ENCODE measurements around the gene ARHGAP27.

ARHGAP27 gene

GRCh38 chr17:45430006-45430737, 2.5 kb downstream of the ARHGAP27 start:
- no peak for DNase-seq

- DNase-seq = no peak
These were observed 3.2 kb downstream of the ARHGAP27 start for GRCh38 chr17:45429339-45430005.

- no peak for DNase-seq
These were observed 3.7 kb downstream of the ARHGAP27 start for GRCh38 chr17:45428931-45429338.

- peak; percentile 45 for DNase-seq
These were observed 4.5 kb downstream of the ARHGAP27 start for GRCh38 chr17:45428050-45428617.

GRCh38 chr17:45427181-45427835, 5.4 kb downstream of the ARHGAP27 start:
- no peak for DNase-seq

GRCh38 chr17:45426561-45426960, 6.1 kb downstream of the ARHGAP27 start:
- no peak for DNase-seq

GRCh38 chr17:45425984-45426413, 6.7 kb downstream of the ARHGAP27 start:
- DNase-seq = no peak

GRCh38 chr17:45425125-45425983, 7.3 kb downstream of the ARHGAP27 start:
- DNase-seq = peak; percentile 71

- DNase-seq = no peak
These were observed 7.9 kb downstream of the ARHGAP27 start for GRCh38 chr17:45424769-45425124.

GRCh38 chr17:45423975-45424335, 8.7 kb downstream of the ARHGAP27 start:
- no peak for DNase-seq

- no peak for DNase-seq
These were observed 9.2 kb downstream of the ARHGAP27 start for GRCh38 chr17:45423304-45423974.

GRCh38 chr17:45414990-45415881, 17.4 kb downstream of the ARHGAP27 start:
- no peak for DNase-seq

- no peak for DNase-seq
These were observed 19.2 kb downstream of the ARHGAP27 start for GRCh38 chr17:45413498-45413923.

- no peak for DNase-seq
These were observed 21.1 kb downstream of the ARHGAP27 start for GRCh38 chr17:45411348-45412105.

- no peak for DNase-seq
These were observed 22.3 kb downstream of the ARHGAP27 start for GRCh38 chr17:45410144-45411091.

GRCh38 chr17:45409659-45410076, 23.0 kb downstream of the ARHGAP27 start:
- no peak for DNase-seq

- DNase-seq = no peak
These were observed 23.9 kb downstream of the ARHGAP27 start for GRCh38 chr17:45408611-45409421.

GRCh38 chr17:45406107-45406506, 26.6 kb downstream of the ARHGAP27 start:
- no peak for DNase-seq

All from NCI-H2227 treated with DMSO at 0.1 percent for 48 hours (cell line).